HepG2 (cell line): ENCODE data around the gene C20orf204. TPM values are rescaled to one million over a fixed set of nuclear protein-coding genes. Genes with fewer than 3 reads are reported as not detected.
A peak's percentile ranks its signal among the peaks of the same experiment; 100 is the strongest.

Experiments used
- AFF4 ChIP-seq: sonication (generic); formaldehyde crosslinking; IDR thresholded peaks from 2 replicates; pipeline ENCODE4 v1.4.0; 2020; ENCODE audit warnings: missing genetic modification reagents
- DNMT1 ChIP-seq: sonication (generic); formaldehyde crosslinking; IDR thresholded peaks from 2 replicates; pipeline ENCODE4 v1.5.1; 2020; ENCODE audit warnings: mild to moderate bottlenecking, missing genetic modification reagents
- DZIP1 ChIP-seq: sonication (generic); formaldehyde crosslinking; IDR thresholded peaks from 2 replicates; pipeline ENCODE4 v1.5.0; 2020; ENCODE audit warnings: mild to moderate bottlenecking, missing genetic modification reagents
- ETS1 ChIP-seq: sonication (generic); formaldehyde crosslinking; IDR thresholded peaks from 2 replicates; pipeline ENCODE4 v1.4.0; 2020; ENCODE audit warnings: missing genetic modification reagents
- HMGXB4 ChIP-seq, 2 experiments: sonication (generic) in 1 of 2; formaldehyde crosslinking in 1 of 2; IDR thresholded peaks; 2 replicates each; pipeline versions ENCODE4 v1.4.0 to v1.6.1; 2018 to 2020; ENCODE audit warnings: missing genetic modification reagents in 2 of 2, borderline replicate concordance in 1 of 2, low read depth in 1 of 2, mild to moderate bottlenecking in 1 of 2, missing biosample characterization in 1 of 2
- HOXA5 ChIP-seq: sonication (generic); formaldehyde crosslinking; IDR thresholded peaks from 2 replicates; pipeline ENCODE4 v1.4.0; 2020; ENCODE audit warnings: missing genetic modification reagents
- KLF15 ChIP-seq: sonication (generic); formaldehyde crosslinking; IDR thresholded peaks from 2 replicates; pipeline ENCODE4 v1.8.1; 2023; ENCODE audit warnings: borderline replicate concordance, mild to moderate bottlenecking, inconsistent platforms, missing genetic modification reagents, mixed read lengths
- MAFF ChIP-seq: IDR thresholded peaks from 2 replicates; pipeline ENCODE4 v1.6.1; 2011; ENCODE audit warnings: low read depth, low read length, improper control_type of control experiment
- MYC ChIP-seq: sonication (generic); formaldehyde crosslinking; IDR thresholded peaks from 2 replicates; pipeline ENCODE4 v1.9.0; 2021; ENCODE audit warnings: missing genetic modification reagents, borderline replicate concordance
- NR1H2 ChIP-seq: sonication (generic); formaldehyde crosslinking; IDR thresholded peaks from 2 replicates; pipeline ENCODE4 v1.8.1; 2022; ENCODE audit warnings: low read depth, missing genetic modification reagents, borderline replicate concordance
- TARDBP ChIP-seq: sonication (generic); formaldehyde crosslinking; IDR thresholded peaks from 2 replicates; pipeline ENCODE4 v1.8.0; 2022; ENCODE audit warnings: mild to moderate bottlenecking, missing genetic modification reagents
- ZNF24 ChIP-seq: fragments of 450-650 bp; IDR thresholded peaks from 2 replicates; pipeline ENCODE4 v1.6.1; 2017; ENCODE audit warnings: antibody characterized with exemption, mild to moderate bottlenecking
- ZNF354B ChIP-seq: sonication (generic); formaldehyde crosslinking; IDR thresholded peaks from 2 replicates; pipeline ENCODE4 v1.8.0; 2022; ENCODE audit warnings: mild to moderate bottlenecking, missing genetic modification reagents
- ZNF496 ChIP-seq: sonication (generic); formaldehyde crosslinking; IDR thresholded peaks from 2 replicates; pipeline ENCODE4 v1.8.1; 2023; ENCODE audit warnings: mild to moderate bottlenecking, moderate library complexity, missing genetic modification reagents; ENCODE audit not compliant: insufficient replicate concordance
- ZNF552 ChIP-seq: sonication (generic); formaldehyde crosslinking; IDR thresholded peaks from 2 replicates; pipeline ENCODE4 v1.9.0; 2022; ENCODE audit warnings: missing genetic modification reagents, mild to moderate bottlenecking, borderline replicate concordance
- ZNF703 ChIP-seq: sonication (generic); formaldehyde crosslinking; IDR thresholded peaks from 2 replicates; pipeline ENCODE4 v1.5.1; 2020; ENCODE audit warnings: missing genetic modification reagents, mild to moderate bottlenecking, moderate library complexity, borderline replicate concordance
- polyA plus RNA-seq, 8 experiments: library from polyadenylated mRNA; depleted of rRNA in 3 of 8; stranded (reverse) in 7 of 8; unstranded in 1 of 8; fragments of >200 nt; fragmentation: Illumina TruSeq in 4 of 8; extraction: Trizol in 4 of 8; gene quantifications; 2 replicates each; pipeline versions ENCODE4 v1.2.1 to v1.2.3, GENCODE V29; 2011 to 2016; ENCODE audit warnings: low read depth in 4 of 8, missing spikeins in 1 of 8, mixed read lengths in 1 of 8; ENCODE audit not compliant: insufficient read depth in 1 of 8
- total RNA-seq, 5 experiments: library from RNA; depleted of rRNA; stranded (reverse); fragments of >200 nt; fragmentation: Illumina TruSeq; extraction: Trizol; gene quantifications; 2 replicates each; pipeline ENCODE4 v1.2.3, GENCODE V29; 2016; ENCODE audit warnings: low read depth in 1 of 5

Gene C20orf204
- total and polyA plus RNA-seq, 2 of the 13 experiments (the other 11 are each of a cell fraction or from before 2014, with no cell fraction given) = 22.1 to 80.0 TPM

- TF ChIP-seq DZIP1 (CRISPR knock-in tag) (no peak), ZNF496 (no peak), MYC (CRISPR knock-in tag) (peak; percentile 86; the same call in 1 of the 2 replicates), TARDBP (CRISPR knock-in tag) (peak; percentile 99), HMGXB4 (CRISPR knock-in tag; IDR thresholded peaks at IDR 0.05; ENCODE audit: borderline replicate concordance in 1 of 2, low read depth in 1 of 2) (peak in 1 of 2 experiments; percentile 62; a peak in 2 of 4 replicates), KLF15 (CRISPR knock-in tag) (no peak), DNMT1 (CRISPR knock-in tag) (peak; percentile 83; the same call in 1 of the 2 replicates), ETS1 (no peak), ZNF552 (CRISPR knock-in tag) (no peak), ZNF703 (CRISPR knock-in tag) (no peak), AFF4 (CRISPR knock-in tag) (peak; percentile 36), HOXA5 (CRISPR knock-in tag) (peak; percentile 7; the same call in 1 of the 2 replicates), NR1H2 (CRISPR knock-in tag) (no peak), ZNF354B (0 out of 2 replicates have a peak, but pooled peaks have one; percentile 68), ZNF24 (no peak), MAFF (no peak)
Measured at GRCh38 chr20:64024141-64024990, 11.6 kb upstream of the C20orf204 start (continued).
